ENCODE measurements around the gene FAM240B.

- no peak for TF ChIP-seq CTCF (IDR thresholded peaks at IDR 0.05)
- no peak for TF ChIP-seq POLR2AphosphoS5 (IDR thresholded peaks at IDR 0.05)
- no peak for TF ChIP-seq POLR2A (IDR thresholded peaks at IDR 0.05)
These were observed at the start of gene FAM240B for GRCh38 chr9:38720083-38720745.

Measured in breast epithelium (tissue), 3 donors.